PC-3 (cell line): ENCODE results near the gene YWHAG. TPM values are rescaled to one million over a fixed set of nuclear protein-coding genes. Genes with fewer than 3 reads are reported as not detected.

Experiments used
- ATAC-seq: fragments of 200-7000 bp; cut with Tn5 transposase; 2 replicates; pipeline ENCODE4 v1.9.1; 2020; ENCODE audit warnings: mild to moderate bottlenecking, moderate library complexity
- BruUV-seq: library from RNA; stranded (reverse); fragments of 400-500 nt; replicated peaks from 2 replicates; lab custom pipeline; 2021; lab: Mats Ljungman, UMichigan
- CTCF ChIA-PET: fragments of 300-600 bp; sonication (Branson Sonifier 250); formaldehyde crosslinking; loops from one replicate; lab custom pipeline; 2022; ENCODE audit warnings: antibody characterized with exemption; lab: Charles Lee
- POLR2A ChIA-PET: fragments of 300-600 bp; sonication (Branson Sonifier 250); formaldehyde crosslinking; loops from one replicate; lab custom pipeline; 2022; ENCODE audit warnings: antibody characterized with exemption; ENCODE audit not compliant: unreplicated experiment; lab: Charles Lee
- DNase-seq: peaks from one replicate; pipeline ENCODE4 v3.0.0-alpha.2; 2015
- H2AFZ ChIP-seq: fragments of 300-600 bp; sonication (generic); 2 replicates; pipeline ENCODE4 v1.6.0; 2016; ENCODE audit warnings: antibody characterized with exemption, low read length
- H3F3A ChIP-seq: fragments of 300-600 bp; sonication (generic); one replicate; pipeline ENCODE4 v1.6.0; 2017; ENCODE audit warnings: antibody characterized with exemption, low read length, control low read depth, mild to moderate bottlenecking; ENCODE audit not compliant: unreplicated experiment
- H3K27ac ChIP-seq: fragments of 300-600 bp; sonication (generic); 2 replicates; pipeline ENCODE4 v1.5.1; 2016; ENCODE audit warnings: mild to moderate bottlenecking, low read length
- H3K27me3 ChIP-seq: fragments of 300-600 bp; sonication (generic); 2 replicates; pipeline ENCODE4 v1.6.1; 2016; ENCODE audit warnings: low read length, mixed read lengths
- H3K36me3 ChIP-seq: fragments of 300-600 bp; sonication (generic); 2 replicates; pipeline ENCODE4 v1.6.1; 2016; ENCODE audit warnings: low read depth, mixed run types, low read length, mixed read lengths
- H3K4me1 ChIP-seq: fragments of 300-600 bp; sonication (generic); 2 replicates; pipeline ENCODE4 v1.5.1; 2016; ENCODE audit warnings: low read length; ENCODE audit not compliant: insufficient read depth
- H3K4me2 ChIP-seq: fragments of 300-600 bp; sonication (generic); 2 replicates; pipeline ENCODE4 v1.6.0; 2016; ENCODE audit warnings: low read length
- H3K4me3 ChIP-seq: fragments of 300-600 bp; sonication (generic); 2 replicates; pipeline ENCODE4 v1.5.1; 2016; ENCODE audit warnings: mild to moderate bottlenecking, low read length, mixed read lengths
- H3K79me2 ChIP-seq: fragments of 300-600 bp; sonication (generic); 2 replicates; pipeline ENCODE4 v1.6.1; 2017; ENCODE audit warnings: low read length, mixed read lengths
- H3K9ac ChIP-seq: fragments of 300-600 bp; sonication (generic); 2 replicates; pipeline ENCODE4 v1.6.0; 2016; ENCODE audit warnings: mild to moderate bottlenecking, low read length
- H3K9me2 ChIP-seq: fragments of 300-600 bp; sonication (generic); replicated peaks from 2 replicates; pipeline ENCODE4 v1.6.1; 2016; ENCODE audit warnings: mixed run types, low read length, mixed read lengths
- H3K9me3 ChIP-seq: fragments of 300-600 bp; sonication (generic); 2 replicates; pipeline ENCODE4 v1.6.1; 2016; ENCODE audit warnings: low read length, mixed read lengths
- H4K20me1 ChIP-seq: fragments of 300-600 bp; sonication (generic); 2 replicates; pipeline ENCODE4 v1.6.1; 2016; ENCODE audit warnings: low read length, mixed read lengths
- CTCF ChIP-seq: fragments of 300-600 bp; sonication (generic); conservative IDR thresholded peaks from 2 replicates; pipeline ENCODE4 v1.5.1; 2017; ENCODE audit warnings: antibody characterized with exemption, low read depth, mild to moderate bottlenecking, low read length
- EZH2 ChIP-seq: fragments of 300-600 bp; sonication (generic); IDR thresholded peaks from one replicate; pipeline ENCODE4 v1.6.1; 2017; ENCODE audit warnings: antibody characterized with exemption, mild to moderate bottlenecking, low read length; ENCODE audit not compliant: unreplicated experiment
- EZH2phosphoT487 ChIP-seq: fragments of 300-600 bp; sonication (generic); IDR thresholded peaks from 2 replicates; pipeline ENCODE4 v1.6.1; 2018; ENCODE audit warnings: mild to moderate bottlenecking, antibody characterized with exemption, low read length, borderline replicate concordance
- intact Hi-C: fragments of 100-400 bp; cut with micrococcal nuclease; formaldehyde crosslinking; loops from 2 replicates; pipeline ENCODE4 v1.9.0; 2023
- total RNA-seq: library from RNA; depleted of rRNA; stranded (reverse); fragments of >200 nt; gene quantifications from 2 replicates; pipeline ENCODE4 v1.2.3, GENCODE V29; 2014

YWHAG gene
- total RNA-seq, 1 experiment from 2014 or later, result 42.2 TPM

- Histone ChIP-seq H4K20me1 (no peaks in the 10 kb centered on the region), H3K4me2 (peak overlapping the region; percentile 70; the same call in 1 of the 2 replicates), H3K27ac (no peak overlapping the region), H3K9ac (no peak overlapping the region), H3K9me3 (no peaks in the 10 kb centered on the region), H3K27me3 (peaks cover 14% of the 10 kb centered on the region), H3K36me3 (no peaks in the 10 kb centered on the region), H3K79me2 (no peaks in the 10 kb centered on the region), H2AFZ (no peak overlapping the region), H3K4me1 (no peaks in the 10 kb centered on the region), H3K4me3 (peak overlapping the region; percentile 55; the same call in 1 of the 2 replicates), H3F3A (no peaks in the 10 kb centered on the region), H3K9me2 (no peaks in the 10 kb centered on the region)
- BruUV-seq, result no TSS peak
- TF ChIP-seq EZH2phosphoT487 (no peak), CTCF (no peak), EZH2 (no peak)
- ATAC-seq (no peak), DNase-seq (no peak)
- ChIA-PET POLR2A (no interaction called here), CTCF (interaction anchor here (0.6 to 0.8 kb wide), 2 partner anchors 8 to 21 kb away, joined by 3 read pairs; no protein-coding TSS in a partner anchor)
- intact Hi-C loops, result no loop called here
These were observed 75.3 kb downstream of the YWHAG start for GRCh38 chr7:76283254-76284159.

- peaks cover 14% of the 10 kb centered on the region for H3K27me3 ChIP-seq
- peak overlapping the region; percentile 55 for H3K4me3 ChIP-seq
- no peak overlapping the region for H3K9ac ChIP-seq
- DNase-seq (no peak), ATAC-seq (peak; percentile 36)
- POLR2A ChIA-PET, result no interaction called here
- intact Hi-C loops, result no loop called here
- peak overlapping the region; percentile 70 for H3K4me2 ChIP-seq
- no TSS peak for BruUV-seq
- H3K27ac ChIP-seq, result no peak overlapping the region
- H3K36me3 ChIP-seq, result no peaks in the 10 kb centered on the region
- H3K9me2 ChIP-seq, result no peaks in the 10 kb centered on the region
- no peaks in the 10 kb centered on the region for H3F3A ChIP-seq
- TF ChIP-seq EZH2phosphoT487, result no peak
- TF ChIP-seq CTCF, result no peak
- no peak for TF ChIP-seq EZH2
- no peaks in the 10 kb centered on the region for H3K79me2 ChIP-seq
- H2AFZ ChIP-seq, result peak overlapping the region; percentile 59; the same call in 1 of the 2 replicates
- H3K9me3 ChIP-seq, result no peaks in the 10 kb centered on the region
- no peaks in the 10 kb centered on the region for H3K4me1 ChIP-seq
- H4K20me1 ChIP-seq, result no peaks in the 10 kb centered on the region
- CTCF ChIA-PET, result interaction anchor here (0.8 to 1.0 kb wide), 2 partner anchors 9 to 32 kb away, joined by 3 read pairs; no protein-coding TSS in a partner anchor
These were observed 76.2 kb downstream of the YWHAG start for GRCh38 chr7:76282344-76283253.
